ACC112 (cell line): ENCODE measurements around the gene LUC7L3.
"Not testable (repeated sequence)": the region's sequence is repeated elsewhere in the genome, so short reads cannot be mapped to it uniquely, and the experiment has no call there.

Experiments used
- H2AFZ ChIP-seq: fragments of 200-600 bp; sonication (generic); one replicate; pipeline ENCODE4 v1.6.0; 2017; ENCODE audit warnings: antibody characterized with exemption, low read length; ENCODE audit not compliant: unreplicated experiment
- H3K27ac ChIP-seq: fragments of 200-600 bp; sonication (generic); 2 replicates; pipeline ENCODE4 v1.5.1; 2014; ENCODE audit warnings: low read depth, mild to moderate bottlenecking, antibody characterized with exemption, low read length, moderate library complexity
- H3K27me3 ChIP-seq: fragments of 200-600 bp; sonication (generic); 2 replicates; pipeline ENCODE4 v1.6.1; 2014; ENCODE audit warnings: mild to moderate bottlenecking, antibody characterized with exemption, low read length, moderate library complexity, mixed read lengths; ENCODE audit not compliant: insufficient read depth
- H3K36me3 ChIP-seq: fragments of 200-600 bp; sonication (generic); 2 replicates; pipeline ENCODE4 v1.6.1; 2016; ENCODE audit warnings: mild to moderate bottlenecking, antibody characterized with exemption, low read length, moderate library complexity, mixed read lengths; ENCODE audit not compliant: insufficient read depth
- H3K4me1 ChIP-seq: fragments of 200-600 bp; sonication (generic); one replicate; pipeline ENCODE4 v1.6.1; 2016; ENCODE audit warnings: low read length, mixed read lengths; ENCODE audit not compliant: insufficient read depth, unreplicated experiment, control insufficient read depth
- H3K4me3 ChIP-seq: fragments of 200-600 bp; sonication (generic); 2 replicates; pipeline ENCODE4 v1.5.1; 2014; ENCODE audit warnings: mild to moderate bottlenecking, low read depth, low read length
- H3K79me2 ChIP-seq: fragments of 200-600 bp; sonication (generic); one replicate; pipeline ENCODE4 v1.6.0; 2016; ENCODE audit warnings: low read length; ENCODE audit not compliant: control insufficient read depth, unreplicated experiment, insufficient read depth

The LUC7L3 gene

DNA sequence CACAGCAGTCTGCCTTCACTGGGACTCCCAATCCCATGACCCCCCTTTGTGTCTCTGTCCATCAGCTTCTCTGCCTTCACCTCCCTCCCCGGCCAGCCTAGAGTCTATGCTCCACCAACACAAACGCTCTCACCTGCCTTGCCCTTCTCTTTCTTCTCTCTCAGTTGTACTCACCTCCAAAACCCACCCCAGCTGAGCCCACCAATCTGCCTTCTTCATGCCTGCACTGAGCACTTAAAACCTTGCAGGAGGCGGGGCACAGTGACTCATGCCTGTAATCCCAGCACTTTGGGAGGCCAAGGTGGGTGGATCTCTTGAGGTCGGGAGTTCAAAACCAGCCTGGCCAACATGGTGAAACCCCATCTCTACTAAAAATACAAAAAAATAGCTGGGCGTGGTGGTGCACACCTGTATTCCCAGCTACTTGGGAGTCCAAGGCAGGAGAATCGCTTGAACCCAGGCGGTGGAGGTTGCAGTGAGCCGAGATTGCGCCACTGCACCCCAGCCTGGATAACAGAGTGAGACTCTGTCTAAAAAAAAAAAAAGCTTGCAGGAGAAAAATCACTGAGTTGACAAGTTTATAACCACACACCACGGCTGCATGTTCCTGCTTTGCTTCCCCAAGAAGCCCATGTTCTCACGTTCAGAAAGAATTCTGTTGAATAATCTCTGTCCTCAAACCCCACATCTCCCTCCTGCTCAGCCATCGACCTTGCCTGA lies 38.7 kb upstream of the LUC7L3 start:
- not testable (repeated sequence) for H3K27me3 ChIP-seq, H3K79me2 ChIP-seq, H3K4me1 ChIP-seq, H2AFZ ChIP-seq, H3K27ac ChIP-seq, H3K4me3 ChIP-seq
- H3K36me3 ChIP-seq: peaks cover 19% of the 10 kb centered on the region; the same call in 1 of the 2 replicates

DNA sequence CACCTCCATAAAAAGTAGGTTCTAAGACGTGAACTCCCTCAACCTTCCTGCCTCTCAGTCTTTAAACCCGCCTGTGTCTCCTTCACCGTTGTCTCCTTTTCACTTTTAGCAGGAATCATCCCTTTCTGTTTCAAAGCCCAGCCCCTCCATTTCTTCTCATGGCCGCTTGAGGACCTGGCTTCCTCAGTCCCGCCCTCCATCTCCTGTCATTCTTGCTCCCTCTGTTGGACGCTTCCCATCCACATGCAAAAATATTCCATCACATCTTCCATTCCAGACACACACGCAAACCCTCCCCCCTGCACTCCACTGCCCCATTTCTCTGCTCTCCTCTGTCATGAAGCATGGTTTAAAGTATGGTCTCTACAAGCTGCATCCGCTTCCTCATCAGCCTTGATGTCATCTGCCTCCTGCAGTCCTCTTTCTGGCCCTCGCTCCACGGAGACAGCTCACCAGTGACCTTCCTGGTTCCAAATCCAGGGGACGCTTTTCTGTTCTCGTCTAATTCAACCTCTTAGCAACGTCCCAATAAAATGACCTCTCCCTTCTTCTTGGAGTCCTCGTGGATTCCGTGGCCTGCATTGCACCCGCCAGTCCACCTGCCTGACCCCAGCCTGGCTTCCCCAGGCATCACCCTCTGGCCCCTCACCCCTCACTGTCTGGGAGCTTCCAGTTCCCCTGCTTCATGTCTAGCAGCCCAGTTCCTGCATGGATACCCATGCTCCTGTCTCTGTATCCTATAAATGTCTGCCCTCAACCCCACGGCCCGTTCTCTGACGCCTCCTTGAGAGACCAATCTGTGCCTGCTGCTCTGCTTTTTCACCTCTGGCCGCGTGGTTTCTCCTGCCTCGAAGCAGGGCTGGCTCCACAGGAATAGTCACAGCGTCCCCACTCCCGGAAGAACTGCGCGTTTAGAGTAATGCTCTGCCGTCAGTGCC lies 37.9 kb upstream of the LUC7L3 start:
- no peak overlapping the region for H2AFZ ChIP-seq
- peaks cover 8% of the 10 kb centered on the region for H3K4me1 ChIP-seq
- no peak overlapping the region for H3K4me3 ChIP-seq
- no peak overlapping the region for H3K27ac ChIP-seq
- H3K79me2 ChIP-seq: no peaks in the 10 kb centered on the region
- H3K27me3 ChIP-seq: no peaks in the 10 kb centered on the region
- peaks cover 18% of the 10 kb centered on the region; the same call in 1 of the 2 replicates for H3K36me3 ChIP-seq

DNA sequence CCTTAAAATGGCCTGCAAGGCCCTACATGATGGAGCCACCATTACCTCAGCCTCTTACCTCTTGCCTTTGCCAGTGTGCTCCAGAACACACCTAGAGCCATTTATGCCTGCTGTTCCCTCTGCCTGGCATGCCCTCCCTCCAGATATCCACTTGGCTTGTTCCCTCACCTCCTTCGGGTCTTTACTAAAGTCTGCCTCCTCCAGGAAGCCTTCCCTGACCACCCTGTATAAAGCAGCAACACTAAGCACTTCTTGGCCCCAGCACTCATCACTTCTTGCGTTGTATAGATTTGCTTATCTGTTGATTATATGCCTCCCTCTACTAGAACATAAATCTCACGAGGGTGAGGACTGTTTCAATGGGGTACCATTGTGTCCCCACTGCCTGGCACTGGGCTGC lies 37.0 kb upstream of the LUC7L3 start:
- H2AFZ ChIP-seq: no peak overlapping the region
- H3K36me3 ChIP-seq: peaks cover 13% of the 10 kb centered on the region; the same call in 1 of the 2 replicates
- H3K27ac ChIP-seq: no peak overlapping the region
- H3K79me2 ChIP-seq: no peaks in the 10 kb centered on the region
- H3K4me3 ChIP-seq: no peak overlapping the region
- H3K4me1 ChIP-seq: peaks cover 17% of the 10 kb centered on the region
- no peaks in the 10 kb centered on the region for H3K27me3 ChIP-seq

DNA sequence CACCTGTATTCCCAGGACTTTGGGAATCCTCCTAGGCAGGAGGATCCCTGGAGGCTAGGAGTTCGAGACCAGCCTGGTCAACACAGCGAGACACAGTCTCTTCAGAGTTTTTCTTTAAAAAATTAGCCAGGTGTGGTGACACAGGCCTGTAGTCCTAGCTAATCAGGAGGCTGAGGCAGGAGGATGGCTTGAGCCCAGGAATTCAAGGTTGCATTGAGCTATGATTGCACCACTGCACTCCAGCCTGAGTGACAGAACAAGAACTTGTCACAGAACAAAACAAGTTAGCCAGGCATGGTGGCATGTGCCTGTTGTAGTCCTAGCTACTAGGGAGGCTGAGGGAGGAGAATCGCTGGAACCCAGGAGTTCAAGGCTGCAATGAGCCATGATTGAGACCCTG lies 36.5 kb upstream of the LUC7L3 start:
- H3K4me1 ChIP-seq: peaks cover 20% of the 10 kb centered on the region
- no peaks in the 10 kb centered on the region for H3K79me2 ChIP-seq
- no peak overlapping the region for H2AFZ ChIP-seq
- no peak overlapping the region for H3K27ac ChIP-seq
- H3K27me3 ChIP-seq: no peaks in the 10 kb centered on the region
- H3K36me3 ChIP-seq: peaks cover 13% of the 10 kb centered on the region; the same call in 1 of the 2 replicates
- H3K4me3 ChIP-seq: no peak overlapping the region

DNA sequence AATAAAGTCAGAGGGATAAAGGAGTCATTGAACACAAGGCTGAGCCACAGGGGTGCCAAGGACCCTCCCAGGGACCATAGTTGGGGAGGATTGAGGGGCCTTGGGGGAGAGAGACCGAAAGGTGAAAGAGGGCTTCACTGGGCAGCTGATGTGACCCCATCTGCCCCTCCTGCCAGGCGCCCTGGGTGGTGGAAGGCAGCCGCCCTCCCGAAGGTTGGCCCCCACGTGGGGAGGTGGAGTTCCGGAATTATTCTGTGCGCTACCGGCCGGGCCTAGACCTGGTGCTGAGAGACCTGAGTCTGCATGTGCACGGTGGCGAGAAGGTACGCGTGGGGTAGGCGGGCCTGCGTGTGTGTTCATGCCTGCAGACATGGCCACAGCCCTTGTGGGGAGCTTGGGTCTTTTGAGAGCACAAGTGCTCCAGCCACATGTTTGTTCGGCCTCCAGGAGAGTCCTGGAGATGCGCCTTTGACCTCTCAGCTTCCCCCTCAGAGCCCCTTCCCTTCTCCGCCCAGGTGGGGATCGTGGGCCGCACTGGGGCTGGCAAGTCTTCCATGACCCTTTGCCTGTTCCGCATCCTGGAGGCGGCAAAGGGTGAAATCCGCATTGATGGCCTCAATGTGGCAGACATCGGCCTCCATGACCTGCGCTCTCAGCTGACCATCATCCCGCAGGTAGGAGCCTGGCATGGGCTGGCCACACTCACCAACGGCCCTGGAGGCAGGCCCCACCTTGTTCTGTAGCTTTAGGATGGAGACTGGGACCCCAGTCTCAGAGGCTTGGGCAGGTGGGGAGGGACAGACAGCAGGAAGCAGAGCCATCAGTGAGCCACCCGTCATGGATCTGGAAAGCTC lies 35.7 kb upstream of the LUC7L3 start:
- Histone ChIP-seq H3K4me3 (no peak overlapping the region), H3K36me3 (peaks cover 10% of the 10 kb centered on the region; the same call in 1 of the 2 replicates), H3K27ac (no peak overlapping the region), H3K27me3 (no peaks in the 10 kb centered on the region), H2AFZ (no peak overlapping the region), H3K79me2 (no peaks in the 10 kb centered on the region), H3K4me1 (peaks cover 22% of the 10 kb centered on the region)

DNA sequence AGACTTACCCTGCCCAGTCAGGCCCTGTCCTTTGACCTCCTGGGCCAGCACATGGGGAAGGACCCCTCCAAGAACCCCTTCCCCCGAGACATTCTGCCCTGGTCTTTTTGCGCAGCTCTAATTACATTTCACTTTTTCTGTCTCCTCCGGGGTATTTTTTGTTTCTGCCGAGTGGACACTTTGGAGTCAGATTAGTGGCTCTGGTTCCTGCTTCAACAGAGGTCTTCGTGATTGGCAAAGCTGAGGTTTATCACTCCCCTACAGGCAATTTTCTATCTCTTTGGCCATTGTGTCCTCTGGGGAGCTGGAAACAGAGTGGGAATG lies 35.2 kb upstream of the LUC7L3 start:
- no peak overlapping the region for H3K27ac ChIP-seq
- no peak overlapping the region for H2AFZ ChIP-seq
- H3K27me3 ChIP-seq: no peaks in the 10 kb centered on the region
- H3K4me1 ChIP-seq: peaks cover 27% of the 10 kb centered on the region
- H3K79me2 ChIP-seq: no peaks in the 10 kb centered on the region
- H3K4me3 ChIP-seq: no peak overlapping the region
- peaks cover 6% of the 10 kb centered on the region; the same call in 1 of the 2 replicates for H3K36me3 ChIP-seq

DNA sequence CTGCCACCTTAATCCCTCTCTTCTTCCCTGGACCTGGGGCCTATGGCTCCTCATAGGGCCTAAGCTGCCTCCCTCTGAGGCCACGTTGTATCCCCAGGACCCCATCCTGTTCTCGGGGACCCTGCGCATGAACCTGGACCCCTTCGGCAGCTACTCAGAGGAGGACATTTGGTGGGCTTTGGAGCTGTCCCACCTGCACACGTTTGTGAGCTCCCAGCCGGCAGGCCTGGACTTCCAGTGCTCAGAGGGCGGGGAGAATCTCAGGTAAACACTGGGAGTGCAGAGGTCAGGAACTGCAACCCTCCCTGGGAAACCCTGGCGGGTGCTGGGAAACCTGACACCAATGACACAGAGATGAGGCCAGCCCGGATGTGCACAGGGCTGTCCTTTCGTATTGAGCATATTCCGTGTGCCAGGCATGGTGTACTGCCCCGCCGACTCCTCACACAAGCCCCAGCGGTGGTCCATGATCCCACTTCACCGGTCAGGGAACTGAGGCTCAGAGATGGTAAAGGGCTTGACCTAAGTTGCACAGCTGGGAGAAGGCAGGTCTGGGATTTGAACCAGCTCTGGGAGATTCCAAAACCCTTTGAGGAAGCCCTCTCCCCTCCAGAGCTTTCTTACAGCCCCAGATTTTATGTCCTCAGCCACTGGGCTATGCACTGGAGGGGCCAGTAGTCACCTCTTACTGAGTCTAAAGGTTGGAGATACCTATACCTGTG lies 34.6 kb upstream of the LUC7L3 start:
- Histone ChIP-seq H3K27me3 (no peaks in the 10 kb centered on the region), H3K36me3 (peaks cover 1% of the 10 kb centered on the region; the same call in 1 of the 2 replicates), H3K27ac (no peak overlapping the region), H3K79me2 (no peaks in the 10 kb centered on the region), H3K4me1 (peaks cover 33% of the 10 kb centered on the region), H2AFZ (no peak overlapping the region), H3K4me3 (no peak overlapping the region)

DNA sequence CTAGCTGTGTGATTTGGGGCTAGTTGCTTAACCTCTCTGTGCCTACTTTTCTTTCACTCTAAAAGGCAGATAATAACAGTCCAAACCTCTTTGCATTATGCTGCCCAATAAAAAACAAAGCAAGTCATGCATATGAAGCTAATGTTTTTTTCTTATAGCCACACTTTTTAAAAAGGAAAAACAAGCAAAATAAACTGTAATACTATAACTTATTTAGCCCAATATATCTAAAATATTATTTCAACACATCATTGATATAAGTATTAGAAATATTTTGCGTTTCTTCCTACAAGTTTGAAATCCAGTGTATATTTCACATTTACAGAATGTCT lies 34.1 kb upstream of the LUC7L3 start:
- Histone ChIP-seq H3K27ac (no peak overlapping the region), H3K79me2 (no peaks in the 10 kb centered on the region), H3K36me3 (no peaks in the 10 kb centered on the region), H2AFZ (no peak overlapping the region), H3K27me3 (no peaks in the 10 kb centered on the region), H3K4me1 (peaks cover 36% of the 10 kb centered on the region), H3K4me3 (no peak overlapping the region)

DNA sequence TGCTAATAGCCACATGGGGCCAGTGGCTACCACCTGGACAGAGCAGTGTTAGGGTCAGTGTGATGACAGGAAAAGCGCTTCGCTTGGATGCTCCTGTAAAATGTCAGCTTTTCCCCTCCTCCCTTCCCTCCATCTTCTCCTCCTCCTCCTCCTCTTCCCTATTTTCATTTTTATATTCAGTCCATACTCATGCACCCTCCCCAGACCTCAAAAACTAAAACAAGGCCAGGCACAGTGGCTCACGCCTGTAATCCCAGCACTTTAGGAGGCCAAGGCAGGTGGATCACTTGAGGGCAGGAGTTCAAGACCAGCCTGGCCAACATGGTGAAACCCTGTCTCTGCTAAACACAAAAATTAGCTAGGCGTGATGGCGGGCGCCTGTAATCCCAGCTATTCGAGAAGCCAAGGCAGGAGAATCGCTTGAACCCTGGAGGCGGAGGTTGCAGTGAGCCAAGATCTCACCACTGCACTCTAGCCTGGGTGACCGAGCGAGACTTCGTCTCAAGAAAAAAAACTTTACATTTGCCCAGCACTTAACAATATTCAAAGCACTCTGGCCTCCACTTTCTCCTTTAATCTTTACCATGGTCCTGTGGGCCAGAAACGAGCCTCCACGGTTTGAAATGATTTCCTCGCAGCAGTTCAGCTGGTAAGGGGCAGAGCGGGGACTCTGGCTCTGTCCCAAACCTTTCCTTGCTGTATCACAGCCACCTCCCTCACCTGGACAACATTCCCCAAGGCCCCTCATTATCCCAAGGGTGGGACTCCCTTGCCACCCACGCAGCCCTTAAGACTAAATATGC lies 33.5 kb upstream of the LUC7L3 start:
- no peaks in the 10 kb centered on the region for H3K79me2 ChIP-seq
- peak overlapping the region; percentile 25; the same call in 1 of the 2 replicates for H3K27ac ChIP-seq
- H3K36me3 ChIP-seq: no peaks in the 10 kb centered on the region
- no peak overlapping the region for H3K4me3 ChIP-seq
- no peaks in the 10 kb centered on the region for H3K27me3 ChIP-seq
- H2AFZ ChIP-seq: no peak overlapping the region
- peaks cover 36% of the 10 kb centered on the region for H3K4me1 ChIP-seq
